ENCODE data around the gene SPATA31D3. TPM values are rescaled to one million over a fixed set of nuclear protein-coding genes. Genes with fewer than 3 reads are reported as not detected.
"Not testable (repeated sequence)": the region's sequence is repeated elsewhere in the genome, so short reads cannot be mapped to it uniquely, and the experiment has no call there.

The SPATA31D3 gene
- total and polyA plus RNA-seq, 2 donors (not counting 1 experiment from before 2014, with no cell fraction given) = not detected

- peak in 1 of 2 donors; percentile 86 for DNase-seq (ENCODE audit: low read depth in 2 of 2)
- no peak overlapping the region for H3K27ac ChIP-seq (ENCODE audit: insufficient read depth, low read length)
- no peak overlapping the region for H2AFZ ChIP-seq (ENCODE audit: low read length)
- H3K4me3 ChIP-seq (replicated peaks in 1 of 4; ENCODE audit: control extremely low read depth in 1 of 4, insufficient read depth in 1 of 4, low read depth in 3 of 4, low read length in 4 of 4) = no peak overlapping the region
- TF ChIP-seq EZH2 (IDR thresholded peaks at IDR 0.05; ENCODE audit: low read length, missing control alignments) (no peak), CTCF (conservative IDR thresholded peaks at IDR 0.05 in 1 of 2, IDR thresholded peaks at IDR 0.05 in 1 of 2; ENCODE audit: low read depth in 1 of 2, low read length in 2 of 2) (no peak)
- H3K4me2 ChIP-seq (ENCODE audit: extremely low read depth, insufficient read depth, low read length) = no peak overlapping the region
- H3K27me3 ChIP-seq (ENCODE audit: control insufficient read depth, insufficient read depth, low read length) = no peaks in the 10 kb centered on the region
- no peaks in the 10 kb centered on the region for H3K79me2 ChIP-seq (ENCODE audit: control insufficient read depth, insufficient read depth, low read length)
- H3K4me1 ChIP-seq (ENCODE audit: control insufficient read depth, extremely low read depth, insufficient read depth, low read length) = no peaks in the 10 kb centered on the region
- H3K9ac ChIP-seq (ENCODE audit: insufficient read depth, low read length) = no peak overlapping the region
- no peaks in the 10 kb centered on the region for H3K9me3 ChIP-seq (ENCODE audit: control insufficient read depth, insufficient read depth, low read depth, low read length)
- no peaks in the 10 kb centered on the region for H3K36me3 ChIP-seq (ENCODE audit: control insufficient read depth, insufficient read depth, low read length)
- no peaks in the 10 kb centered on the region for H4K20me1 ChIP-seq (ENCODE audit: control insufficient read depth, extremely low read depth, insufficient read depth, low read length)
Measured at GRCh38 chr9:81915801-81916505, 27.3 kb upstream of the SPATA31D3 start.

GRCh38 chr9:81918507-81918906, 24.8 kb upstream of the SPATA31D3 start:
- not testable (repeated sequence) for DNase-seq (ENCODE audit: low read depth in 2 of 2); H3K4me1 ChIP-seq (ENCODE audit: control insufficient read depth, extremely low read depth, insufficient read depth, low read length); H3K9ac ChIP-seq (ENCODE audit: insufficient read depth, low read length); H3K36me3 ChIP-seq (ENCODE audit: control insufficient read depth, insufficient read depth, low read length); H3K27me3 ChIP-seq (ENCODE audit: control insufficient read depth, insufficient read depth, low read length); H3K4me2 ChIP-seq (ENCODE audit: extremely low read depth, insufficient read depth, low read length); H3K4me3 ChIP-seq (replicated peaks in 1 of 4; ENCODE audit: control extremely low read depth in 1 of 4, insufficient read depth in 1 of 4, low read depth in 3 of 4, low read length in 4 of 4); H3K27ac ChIP-seq (ENCODE audit: insufficient read depth, low read length); H3K9me3 ChIP-seq (ENCODE audit: control insufficient read depth, insufficient read depth, low read depth, low read length); H2AFZ ChIP-seq (ENCODE audit: low read length); H4K20me1 ChIP-seq (ENCODE audit: control insufficient read depth, extremely low read depth, insufficient read depth, low read length); H3K79me2 ChIP-seq (ENCODE audit: control insufficient read depth, insufficient read depth, low read length)

- H3K27me3 ChIP-seq (ENCODE audit: control insufficient read depth, insufficient read depth, low read length); H3K4me3 ChIP-seq (replicated peaks in 1 of 4; ENCODE audit: control extremely low read depth in 1 of 4, insufficient read depth in 1 of 4, low read depth in 3 of 4, low read length in 4 of 4); H3K36me3 ChIP-seq (ENCODE audit: control insufficient read depth, insufficient read depth, low read length); H2AFZ ChIP-seq (ENCODE audit: low read length); H3K4me2 ChIP-seq (ENCODE audit: extremely low read depth, insufficient read depth, low read length); DNase-seq (ENCODE audit: low read depth in 2 of 2); H3K9ac ChIP-seq (ENCODE audit: insufficient read depth, low read length); H3K79me2 ChIP-seq (ENCODE audit: control insufficient read depth, insufficient read depth, low read length); H3K27ac ChIP-seq (ENCODE audit: insufficient read depth, low read length); H3K4me1 ChIP-seq (ENCODE audit: control insufficient read depth, extremely low read depth, insufficient read depth, low read length); H4K20me1 ChIP-seq (ENCODE audit: control insufficient read depth, extremely low read depth, insufficient read depth, low read length); H3K9me3 ChIP-seq (ENCODE audit: control insufficient read depth, insufficient read depth, low read depth, low read length): not testable (repeated sequence)
Measured at GRCh38 chr9:81928305-81928704, 15.0 kb upstream of the SPATA31D3 start, which contains the start of gene SPATA31D4. SPATA31D4 (plus strand) TSS chr9:81928428; CDS start chr9:81928514, 86 bp downstream.

GRCh38 chr9:81930147-81930546, 13.2 kb upstream of the SPATA31D3 start:
- not testable (repeated sequence) for H3K79me2 ChIP-seq (ENCODE audit: control insufficient read depth, insufficient read depth, low read length); H3K4me3 ChIP-seq (replicated peaks in 1 of 4; ENCODE audit: control extremely low read depth in 1 of 4, insufficient read depth in 1 of 4, low read depth in 3 of 4, low read length in 4 of 4); DNase-seq (ENCODE audit: low read depth in 2 of 2); H3K9me3 ChIP-seq (ENCODE audit: control insufficient read depth, insufficient read depth, low read depth, low read length); H3K9ac ChIP-seq (ENCODE audit: insufficient read depth, low read length); H3K4me1 ChIP-seq (ENCODE audit: control insufficient read depth, extremely low read depth, insufficient read depth, low read length); H2AFZ ChIP-seq (ENCODE audit: low read length); H3K27me3 ChIP-seq (ENCODE audit: control insufficient read depth, insufficient read depth, low read length); H3K4me2 ChIP-seq (ENCODE audit: extremely low read depth, insufficient read depth, low read length); H4K20me1 ChIP-seq (ENCODE audit: control insufficient read depth, extremely low read depth, insufficient read depth, low read length); H3K36me3 ChIP-seq (ENCODE audit: control insufficient read depth, insufficient read depth, low read length); H3K27ac ChIP-seq (ENCODE audit: insufficient read depth, low read length)

GRCh38 chr9:81933547-81933946, 9.8 kb upstream of the SPATA31D3 start:
- H4K20me1 ChIP-seq (ENCODE audit: control insufficient read depth, extremely low read depth, insufficient read depth, low read length); H3K4me2 ChIP-seq (ENCODE audit: extremely low read depth, insufficient read depth, low read length); H3K4me1 ChIP-seq (ENCODE audit: control insufficient read depth, extremely low read depth, insufficient read depth, low read length); H3K9me3 ChIP-seq (ENCODE audit: control insufficient read depth, insufficient read depth, low read depth, low read length); H3K27me3 ChIP-seq (ENCODE audit: control insufficient read depth, insufficient read depth, low read length); H3K79me2 ChIP-seq (ENCODE audit: control insufficient read depth, insufficient read depth, low read length); DNase-seq (ENCODE audit: low read depth in 2 of 2); H2AFZ ChIP-seq (ENCODE audit: low read length); H3K9ac ChIP-seq (ENCODE audit: insufficient read depth, low read length); H3K36me3 ChIP-seq (ENCODE audit: control insufficient read depth, insufficient read depth, low read length); H3K4me3 ChIP-seq (replicated peaks in 1 of 4; ENCODE audit: control extremely low read depth in 1 of 4, insufficient read depth in 1 of 4, low read depth in 3 of 4, low read length in 4 of 4); H3K27ac ChIP-seq (ENCODE audit: insufficient read depth, low read length): not testable (repeated sequence)

GRCh38 chr9:81948650-81949049, 5.3 kb downstream of the SPATA31D3 start:
- H2AFZ ChIP-seq (ENCODE audit: low read length); H3K4me2 ChIP-seq (ENCODE audit: extremely low read depth, insufficient read depth, low read length); H3K36me3 ChIP-seq (ENCODE audit: control insufficient read depth, insufficient read depth, low read length); H3K4me1 ChIP-seq (ENCODE audit: control insufficient read depth, extremely low read depth, insufficient read depth, low read length); H4K20me1 ChIP-seq (ENCODE audit: control insufficient read depth, extremely low read depth, insufficient read depth, low read length); H3K9ac ChIP-seq (ENCODE audit: insufficient read depth, low read length); DNase-seq (ENCODE audit: low read depth in 2 of 2); H3K27me3 ChIP-seq (ENCODE audit: control insufficient read depth, insufficient read depth, low read length); H3K9me3 ChIP-seq (ENCODE audit: control insufficient read depth, insufficient read depth, low read depth, low read length); H3K4me3 ChIP-seq (replicated peaks in 1 of 4; ENCODE audit: control extremely low read depth in 1 of 4, insufficient read depth in 1 of 4, low read depth in 3 of 4, low read length in 4 of 4); H3K79me2 ChIP-seq (ENCODE audit: control insufficient read depth, insufficient read depth, low read length); H3K27ac ChIP-seq (ENCODE audit: insufficient read depth, low read length): not testable (repeated sequence)
